Upper lobe of left lung (tissue), 6 donors: Measurements from ENCODE around the gene RAI1. TPM values are rescaled to one million over a fixed set of nuclear protein-coding genes. Genes with fewer than 3 reads are reported as not detected.
A peak's percentile ranks its signal among the peaks of the same experiment; 100 is the strongest.

ENCODE experiments used
- ATAC-seq, 2 donors: fragments of 200-7000 bp; cut with Tn5 transposase; one replicate each; pipeline ENCODE4 v1.9.1; 2022; ENCODE audit warnings: mild to moderate bottlenecking in 2 of 2, moderate library complexity in 2 of 2; ENCODE audit not compliant: low FRiP score in 2 of 2
- DNase-seq, 2 donors: peaks; one replicate each; pipeline ENCODE4 v3.0.0-alpha.2; 2019 to 2020
- H3K27ac ChIP-seq, 4 donors: fragments of 200-600 bp; sonication (generic); one replicate each; pipeline ENCODE4 v1.5.1; 2016 to 2019
- H3K27me3 ChIP-seq, 4 donors: fragments of 200-600 bp; sonication (generic); one replicate each; pipeline ENCODE4 v1.5.1; 2017 to 2019
- H3K36me3 ChIP-seq, 4 donors: fragments of 200-600 bp; sonication (generic); one replicate each; pipeline ENCODE4 v1.5.1; 2016 to 2019
- H3K4me1 ChIP-seq, 4 donors: fragments of 200-600 bp; sonication (generic); one replicate each; pipeline ENCODE4 v1.5.1; 2018 to 2019
- H3K4me3 ChIP-seq, 4 donors: fragments of 200-600 bp; sonication (generic); one replicate each; pipeline ENCODE4 v1.5.1; 2017 to 2019; ENCODE audit warnings: mild to moderate bottlenecking in 2 of 4, moderate library complexity in 1 of 4
- H3K9me3 ChIP-seq, 4 donors: fragments of 200-600 bp; sonication (generic); one replicate each; pipeline ENCODE4 v1.5.1; 2018 to 2019
- CTCF ChIP-seq, 6 experiments: fragments of 450-650 bp in 4 of 6; fragments of 200-600 bp in 2 of 6; sonication (generic) in 2 of 6; IDR thresholded peaks; one replicate each; pipeline ENCODE4 v1.5.1; 2016 to 2019; ENCODE audit warnings: antibody characterized with exemption in 6 of 6
- EP300 ChIP-seq, 4 donors: sonication (generic); formaldehyde crosslinking; IDR thresholded peaks; one replicate each; pipeline ENCODE4 v1.5.1; 2017; ENCODE audit warnings: antibody characterized with exemption in 4 of 4, control low read depth in 2 of 4
- POLR2A ChIP-seq, 4 donors: fragments of 450-650 bp; IDR thresholded peaks; one replicate each; pipeline ENCODE4 v1.5.1; 2016 to 2017; ENCODE audit warnings: antibody characterized with exemption in 4 of 4, mild to moderate bottlenecking in 2 of 4
- POLR2AphosphoS5 ChIP-seq, 2 donors: sonication (generic); formaldehyde crosslinking; IDR thresholded peaks; one replicate each; pipeline ENCODE4 v1.5.1; 2017; ENCODE audit warnings: antibody characterized with exemption in 2 of 2
- WGBS, 2 donors: methylation state at CpG; one replicate each; pipeline ENCODE4 v1.1.5; 2017 to 2018; 5-methylcytosine and 5-hydroxymethylcytosine counted together
- total RNA-seq, 6 donors: library from RNA; depleted of rRNA in 4 of 6; stranded (reverse); fragments of >200 nt in 4 of 6; gene quantifications; one replicate each; pipeline versions ENCODE4 v1.1.0 to v1.2.1, GENCODE V29; 2016 to 2021
- donor health status: DM: no; HTN: no; CAD: no; lungs with moderate emphysema.
- donor health status: DM: no; HTN: yes; CAD: no; lungs with severe emphysema.

RAI1 gene
- total RNA-seq, 6 donors from 2014 or later: 33.8 to 76.6 (median 41.2) TPM

- peak in 1 of 2 donors; percentile 84 for DNase-seq
- H3K27ac ChIP-seq: peak overlapping the region in 3 of 4 donors; percentile 34 to 97 (median 65)
- no peaks in the 10 kb centered on the region for H3K9me3 ChIP-seq
- WGBS, 2 donors: 60 to 69% methylated on average over 78 to 82 of the region's 86 CpGs
- ATAC-seq: peak in 1 of 2 donors; percentile 28
- H3K27me3 ChIP-seq: no peaks in the 10 kb centered on the region
- H3K36me3 ChIP-seq: no peaks in the 10 kb centered on the region
- TF ChIP-seq POLR2A (IDR thresholded peaks at IDR 0.05) (no peak), EP300 (IDR thresholded peaks at IDR 0.05) (no peak), POLR2AphosphoS5 (IDR thresholded peaks at IDR 0.05) (no peak), CTCF (IDR thresholded peaks at IDR 0.05) (no peak)
- peak overlapping the region in 3 of 4 donors; percentile 29 to 38 (median 37) for H3K4me3 ChIP-seq
- H3K4me1 ChIP-seq: peaks cover 49 to 68% (median 54%) of the 10 kb centered on the region in 4 donors
Observed at GRCh38 chr17:17700251-17700969, 19.2 kb downstream of the RAI1 start.

- 80 to 96% methylated on average over 2 of the region's 2 CpGs for WGBS, 2 donors
- H3K4me1 ChIP-seq: peaks cover 42 to 61% (median 47%) of the 10 kb centered on the region in 4 donors
- no peaks in the 10 kb centered on the region for H3K36me3 ChIP-seq
- no peak for ATAC-seq
- no peak overlapping the region for H3K4me3 ChIP-seq
- no peaks in the 10 kb centered on the region for H3K9me3 ChIP-seq
- TF ChIP-seq POLR2A (IDR thresholded peaks at IDR 0.05) (no peak), POLR2AphosphoS5 (IDR thresholded peaks at IDR 0.05) (no peak), CTCF (IDR thresholded peaks at IDR 0.05) (no peak), EP300 (IDR thresholded peaks at IDR 0.05) (no peak)
- no peak for DNase-seq
- H3K27ac ChIP-seq: no peak overlapping the region
- H3K27me3 ChIP-seq: no peaks in the 10 kb centered on the region
Observed at GRCh38 chr17:17701112-17701511, 19.9 kb downstream of the RAI1 start.

DNA sequence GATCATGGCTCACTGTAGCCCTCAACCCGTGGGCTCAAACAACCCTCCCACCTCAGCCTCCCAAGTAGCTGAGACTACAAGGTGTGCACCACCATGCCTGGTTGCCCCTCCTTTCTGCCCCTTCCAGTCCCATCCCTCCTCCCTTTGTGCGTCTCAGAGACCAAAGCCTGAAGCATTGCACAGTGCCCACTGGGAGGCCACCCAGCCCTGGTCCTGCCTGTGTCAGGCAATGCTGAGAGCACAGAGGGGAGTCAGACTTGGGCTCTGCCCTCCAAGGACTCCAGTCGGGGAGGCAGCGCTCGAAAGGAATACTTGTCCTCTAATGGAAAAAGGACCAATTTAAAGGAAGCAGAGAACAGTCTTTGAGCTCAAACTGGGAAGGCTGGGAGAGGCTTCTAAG is 20.4 kb downstream of the RAI1 start:
- no peak overlapping the region for H3K27ac ChIP-seq
- no peak overlapping the region for H3K4me3 ChIP-seq
- no peaks in the 10 kb centered on the region for H3K9me3 ChIP-seq
- no peak for DNase-seq
- ATAC-seq: no peak
- no peak for TF ChIP-seq POLR2AphosphoS5 (IDR thresholded peaks at IDR 0.05)
- TF ChIP-seq POLR2A (IDR thresholded peaks at IDR 0.05): no peak
- no peak for TF ChIP-seq CTCF (IDR thresholded peaks at IDR 0.05)
- TF ChIP-seq EP300 (IDR thresholded peaks at IDR 0.05): no peak
- no peaks in the 10 kb centered on the region for H3K36me3 ChIP-seq
- H3K27me3 ChIP-seq: no peaks in the 10 kb centered on the region
- 89 to 95% methylated on average over 5 of the region's 5 CpGs for WGBS, 2 donors
- H3K4me1 ChIP-seq: peaks cover 38 to 56% (median 43%) of the 10 kb centered on the region in 4 donors

DNA sequence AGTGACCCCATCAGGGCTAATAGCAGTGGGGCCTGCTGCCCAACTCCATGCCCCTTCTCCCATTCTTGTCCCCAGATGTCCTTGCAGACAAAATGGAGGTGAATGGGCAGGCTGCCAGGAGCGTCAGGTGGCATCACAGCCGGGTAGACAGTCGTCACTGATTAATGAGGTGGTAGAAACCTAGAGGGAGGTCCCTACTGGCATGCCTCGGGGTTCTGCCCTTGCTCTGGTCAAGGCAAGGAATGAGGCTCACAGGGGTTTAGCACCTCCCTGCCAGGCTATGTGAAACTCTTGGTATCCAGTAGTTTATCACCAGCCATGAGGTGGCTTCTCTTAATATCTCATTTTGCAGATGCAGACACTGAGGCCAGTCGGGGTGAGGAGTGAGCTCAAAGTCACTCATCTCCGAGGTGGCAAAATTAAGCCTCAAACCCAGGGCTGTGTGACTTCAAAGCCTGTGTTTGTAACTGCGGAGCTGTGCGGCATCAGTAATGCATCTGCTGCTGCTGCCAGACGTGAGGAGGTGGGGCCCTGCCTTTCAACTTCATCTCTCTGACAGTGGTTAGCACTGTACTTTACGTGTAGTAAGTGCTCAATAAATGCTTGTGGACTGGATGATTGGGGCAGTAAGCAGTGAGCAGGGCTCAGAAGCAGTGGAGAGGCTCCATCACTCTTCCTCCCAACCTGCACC is 21.3 kb downstream of the RAI1 start:
- TF ChIP-seq POLR2A (IDR thresholded peaks at IDR 0.05) (no peak), CTCF (IDR thresholded peaks at IDR 0.05) (no peak), EP300 (IDR thresholded peaks at IDR 0.05) (no peak), POLR2AphosphoS5 (IDR thresholded peaks at IDR 0.05) (no peak)
- ATAC-seq: no peak
- H3K27me3 ChIP-seq: no peaks in the 10 kb centered on the region
- H3K4me1 ChIP-seq: peaks cover 31 to 54% (median 39%) of the 10 kb centered on the region in 4 donors
- no peak overlapping the region for H3K4me3 ChIP-seq
- no peak for DNase-seq
- H3K36me3 ChIP-seq: no peaks in the 10 kb centered on the region
- 74 to 76% methylated on average over 8 to 10 of the region's 10 CpGs for WGBS, 2 donors
- no peak overlapping the region for H3K27ac ChIP-seq
- no peaks in the 10 kb centered on the region for H3K9me3 ChIP-seq
